ENCODE results near the gene IFIT1B.
A peak's percentile ranks its signal among the peaks of the same experiment; 100 is the strongest.

Gene IFIT1B

DNA sequence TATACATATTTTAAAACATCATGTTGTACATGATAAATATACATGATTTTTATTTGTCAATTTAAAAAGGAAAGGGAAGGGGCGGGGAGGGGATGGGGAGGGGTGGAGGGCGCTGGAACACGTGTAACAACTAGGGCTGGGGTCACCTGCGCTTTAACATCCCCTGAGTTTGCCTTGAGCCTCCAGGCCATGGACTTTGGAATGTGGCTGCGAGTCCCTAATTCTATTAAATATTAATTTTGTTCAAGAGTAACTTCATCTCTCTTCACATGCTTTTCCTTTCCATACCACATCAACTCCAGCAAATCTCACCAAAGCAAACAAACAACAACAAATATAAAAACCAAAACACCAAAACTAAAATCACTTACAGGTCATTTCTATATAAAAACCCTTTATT, 47.1 kb downstream of the IFIT1B start:
- H3K4me3 ChIP-seq (ENCODE audit: low read length) = no peak overlapping the region
- H3K9ac ChIP-seq (ENCODE audit: low read length) = no peak overlapping the region
- H3K27me3 ChIP-seq (ENCODE audit: low read depth, low read length) = no peaks in the 10 kb centered on the region
- TF ChIP-seq, protein P1, sequence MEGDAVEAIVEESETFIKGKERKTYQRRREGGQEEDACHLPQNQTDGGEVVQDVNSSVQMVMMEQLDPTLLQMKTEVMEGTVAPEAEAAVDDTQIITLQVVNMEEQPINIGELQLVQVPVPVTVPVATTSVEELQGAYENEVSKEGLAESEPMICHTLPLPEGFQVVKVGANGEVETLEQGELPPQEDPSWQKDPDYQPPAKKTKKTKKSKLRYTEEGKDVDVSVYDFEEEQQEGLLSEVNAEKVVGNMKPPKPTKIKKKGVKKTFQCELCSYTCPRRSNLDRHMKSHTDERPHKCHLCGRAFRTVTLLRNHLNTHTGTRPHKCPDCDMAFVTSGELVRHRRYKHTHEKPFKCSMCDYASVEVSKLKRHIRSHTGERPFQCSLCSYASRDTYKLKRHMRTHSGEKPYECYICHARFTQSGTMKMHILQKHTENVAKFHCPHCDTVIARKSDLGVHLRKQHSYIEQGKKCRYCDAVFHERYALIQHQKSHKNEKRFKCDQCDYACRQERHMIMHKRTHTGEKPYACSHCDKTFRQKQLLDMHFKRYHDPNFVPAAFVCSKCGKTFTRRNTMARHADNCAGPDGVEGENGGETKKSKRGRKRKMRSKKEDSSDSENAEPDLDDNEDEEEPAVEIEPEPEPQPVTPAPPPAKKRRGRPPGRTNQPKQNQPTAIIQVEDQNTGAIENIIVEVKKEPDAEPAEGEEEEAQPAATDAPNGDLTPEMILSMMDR (IDR thresholded peaks at IDR 0.05; ENCODE audit: low read depth, low read length) = no peak
- no peak for TF ChIP-seq EZH2phosphoT487 (IDR thresholded peaks at IDR 0.05; ENCODE audit: low read depth)
- no peaks in the 10 kb centered on the region for H4K20me1 ChIP-seq (ENCODE audit: insufficient read depth, low read length)
- H3K9me3 ChIP-seq (ENCODE audit: insufficient read depth, low read length) = no peaks in the 10 kb centered on the region
- H3K4me2 ChIP-seq (ENCODE audit: low read length) = no peak overlapping the region
- 0 out of 2 replicates have a peak, but pooled peaks cover 4% of the 10 kb centered on the region for H3K79me2 ChIP-seq (ENCODE audit: low read length)
- H2AFZ ChIP-seq (ENCODE audit: low read depth, low read length) = no peak overlapping the region
- peaks cover 11% of the 10 kb centered on the region for H3K36me3 ChIP-seq (replicated peaks; ENCODE audit: low read depth, low read length)
- H3K4me1 ChIP-seq (ENCODE audit: low read length) = no peaks in the 10 kb centered on the region
- H3K27ac ChIP-seq (ENCODE audit: low read length) = no peak overlapping the region

DNA sequence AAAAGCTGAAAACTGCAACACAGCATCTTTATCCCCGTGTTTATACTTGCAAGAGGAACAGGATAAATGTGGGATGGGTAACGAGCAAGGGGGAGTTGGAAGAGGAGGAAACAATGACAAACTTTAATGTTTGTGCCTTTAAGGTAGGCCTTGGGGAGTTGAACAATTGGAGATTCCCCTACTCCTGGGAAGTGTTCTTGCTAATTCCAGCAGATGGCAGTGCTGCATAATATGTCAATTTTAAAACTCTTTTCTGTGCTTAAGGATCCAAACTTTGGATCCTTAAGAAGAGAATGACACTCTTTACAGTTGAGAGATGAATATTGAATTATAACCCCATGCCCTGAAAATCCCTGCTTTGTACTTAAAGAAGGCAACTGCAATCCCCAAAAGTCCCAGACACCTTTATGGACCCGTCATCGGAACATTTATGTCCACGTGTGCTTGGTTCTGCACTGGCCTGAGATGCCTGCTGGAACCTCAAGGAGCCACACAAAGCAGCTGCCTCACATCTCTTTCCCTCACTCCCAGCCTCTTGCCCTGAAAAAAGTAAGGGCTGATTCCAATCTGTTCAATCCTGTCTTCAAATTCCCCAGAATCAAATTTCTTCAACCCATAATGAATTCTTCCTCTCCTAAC, 48.5 kb downstream of the IFIT1B start:
- Histone ChIP-seq H2AFZ (ENCODE audit: low read depth, low read length) (no peak overlapping the region), H3K4me1 (ENCODE audit: low read length) (no peaks in the 10 kb centered on the region), H3K79me2 (ENCODE audit: low read length) (no peaks in the 10 kb centered on the region), H3K27me3 (ENCODE audit: low read depth, low read length) (no peaks in the 10 kb centered on the region), H3K27ac (ENCODE audit: low read length) (no peak overlapping the region), H3K4me3 (ENCODE audit: low read length) (no peak overlapping the region), H3K4me2 (ENCODE audit: low read length) (no peak overlapping the region), H3K9ac (ENCODE audit: low read length) (no peak overlapping the region), H4K20me1 (ENCODE audit: insufficient read depth, low read length) (no peaks in the 10 kb centered on the region), H3K9me3 (ENCODE audit: insufficient read depth, low read length) (no peaks in the 10 kb centered on the region), H3K36me3 (replicated peaks; ENCODE audit: low read depth, low read length) (peaks cover under 1% of the 10 kb centered on the region)
- TF ChIP-seq, protein P1 (IDR thresholded peaks at IDR 0.05; ENCODE audit: low read depth, low read length) = peak; percentile 71
- no peak for TF ChIP-seq EZH2phosphoT487 (IDR thresholded peaks at IDR 0.05; ENCODE audit: low read depth)

DNA sequence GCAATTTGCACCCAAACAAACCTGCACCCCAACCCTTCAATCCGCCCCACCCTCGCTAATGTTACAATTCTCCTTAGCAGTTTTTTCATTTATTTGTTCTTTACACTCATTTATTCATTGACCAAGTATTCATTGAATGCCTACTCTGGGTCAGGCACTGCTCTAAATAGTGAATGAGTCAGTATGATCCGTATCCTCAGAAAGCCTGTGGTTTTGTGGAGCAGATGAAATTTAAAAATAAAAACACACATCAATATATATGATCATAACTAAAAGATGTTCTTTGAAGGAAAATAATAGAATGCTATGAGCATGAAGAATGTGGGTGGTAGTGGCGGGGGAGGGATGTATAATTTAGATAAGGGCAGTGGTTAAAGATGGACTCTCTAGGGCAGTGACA, 49.8 kb downstream of the IFIT1B start:
- H3K9me3 ChIP-seq (ENCODE audit: insufficient read depth, low read length) = no peaks in the 10 kb centered on the region
- no peaks in the 10 kb centered on the region for H3K79me2 ChIP-seq (ENCODE audit: low read length)
- no peak overlapping the region for H3K4me3 ChIP-seq (ENCODE audit: low read length)
- H3K36me3 ChIP-seq (replicated peaks; ENCODE audit: low read depth, low read length) = no peaks in the 10 kb centered on the region
- no peak overlapping the region for H3K4me2 ChIP-seq (ENCODE audit: low read length)
- H3K4me1 ChIP-seq (ENCODE audit: low read length) = no peaks in the 10 kb centered on the region
- H3K27ac ChIP-seq (ENCODE audit: low read length) = no peak overlapping the region
- no peaks in the 10 kb centered on the region for H4K20me1 ChIP-seq (ENCODE audit: insufficient read depth, low read length)
- H2AFZ ChIP-seq (ENCODE audit: low read depth, low read length) = no peak overlapping the region
- no peaks in the 10 kb centered on the region for H3K27me3 ChIP-seq (ENCODE audit: low read depth, low read length)
- no peak for TF ChIP-seq EZH2phosphoT487 (IDR thresholded peaks at IDR 0.05; ENCODE audit: low read depth)
- TF ChIP-seq, protein P1 (IDR thresholded peaks at IDR 0.05; ENCODE audit: low read depth, low read length) = no peak
- H3K9ac ChIP-seq (ENCODE audit: low read length) = no peak overlapping the region

DNA sequence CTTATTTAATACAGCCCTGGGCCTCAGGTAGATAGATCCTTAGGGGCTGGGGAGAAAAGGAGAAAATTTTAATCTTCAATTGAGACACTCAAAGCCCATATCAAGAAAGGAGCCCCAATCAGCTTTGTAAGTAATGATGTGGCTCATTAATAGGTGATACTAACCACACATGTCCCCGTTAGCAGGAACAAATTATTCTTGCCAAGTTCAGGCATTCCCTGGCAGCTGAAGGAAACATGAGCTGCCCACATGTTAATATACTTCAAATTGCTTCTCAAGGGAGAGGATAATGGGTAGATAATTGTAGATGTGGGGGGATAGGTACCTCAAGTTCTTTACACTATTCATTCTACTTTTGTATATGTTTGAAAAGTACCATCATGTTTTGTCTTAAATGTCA, 51.0 kb downstream of the IFIT1B start:
- no peak overlapping the region for H3K9ac ChIP-seq (ENCODE audit: low read length)
- no peaks in the 10 kb centered on the region for H3K79me2 ChIP-seq (ENCODE audit: low read length)
- TF ChIP-seq EZH2phosphoT487 (IDR thresholded peaks at IDR 0.05; ENCODE audit: low read depth) = no peak
- TF ChIP-seq, protein P1 (IDR thresholded peaks at IDR 0.05; ENCODE audit: low read depth, low read length) = no peak

More for the DNA sequence above, 51.0 kb downstream of the IFIT1B start:
- Histone ChIP-seq H3K27ac (ENCODE audit: low read length) (no peak overlapping the region), H3K4me2 (ENCODE audit: low read length) (no peak overlapping the region), H3K27me3 (ENCODE audit: low read depth, low read length) (no peaks in the 10 kb centered on the region), H3K9me3 (ENCODE audit: insufficient read depth, low read length) (no peaks in the 10 kb centered on the region), H3K4me3 (ENCODE audit: low read length) (no peak overlapping the region), H2AFZ (ENCODE audit: low read depth, low read length) (no peak overlapping the region), H3K4me1 (ENCODE audit: low read length) (no peaks in the 10 kb centered on the region), H4K20me1 (ENCODE audit: insufficient read depth, low read length) (no peaks in the 10 kb centered on the region), H3K36me3 (replicated peaks; ENCODE audit: low read depth, low read length) (no peaks in the 10 kb centered on the region)
